ENCODE results near the gene ADCK1. TPM values are rescaled to one million over a fixed set of nuclear protein-coding genes. Genes with fewer than 3 reads are reported as not detected.

ADCK1 gene
- total RNA-seq, 1 experiment from 2014 or later: 19.0 TPM

DNA sequence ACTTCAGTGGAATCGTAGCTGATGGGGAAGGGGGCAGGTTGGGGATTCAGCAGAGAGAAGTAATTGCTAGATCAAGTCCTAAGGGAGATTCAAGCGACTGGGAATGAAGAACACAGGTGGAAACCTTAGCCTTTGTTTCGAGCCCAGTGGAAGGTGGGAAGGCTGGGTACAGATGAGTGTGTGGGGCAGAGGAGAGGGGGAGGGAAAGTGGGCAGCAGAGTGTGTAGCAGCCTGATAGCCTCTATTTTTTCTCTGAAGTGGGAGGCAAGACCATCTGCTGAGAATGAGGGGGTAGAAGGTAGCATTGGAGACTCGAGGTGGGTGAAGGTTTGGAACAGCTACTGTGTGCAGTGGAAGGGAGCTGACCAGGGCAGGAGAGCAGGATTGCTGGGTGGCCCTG is 91.0 kb downstream of the ADCK1 start:
- DNase-seq: no peak
- intact Hi-C loops (cut with micrococcal nuclease; ENCODE audit: unreplicated experiment): no loop called here
- Histone ChIP-seq H3K4me2 (no peak overlapping the region), H3K79me2 (ENCODE audit: low read depth) (no peaks in the 10 kb centered on the region), H3K36me3 (ENCODE audit: low read depth) (no peaks in the 10 kb centered on the region), H4K20me1 (ENCODE audit: insufficient read depth) (no peaks in the 10 kb centered on the region), H3K27ac (no peak overlapping the region), H3K4me3 (no peak overlapping the region), H3F3A (ENCODE audit: insufficient read depth, low read depth) (no peaks in the 10 kb centered on the region), H3K9me3 (ENCODE audit: insufficient read depth, low read depth) (no peaks in the 10 kb centered on the region), H3K4me1 (replicated peaks; ENCODE audit: insufficient read depth) (no peaks in the 10 kb centered on the region), H2AFZ (no peak overlapping the region), H3K9me2 (ENCODE audit: insufficient read depth) (0 out of 2 replicates have a peak, but pooled peaks cover 3% of the 10 kb centered on the region), H3K27me3 (ENCODE audit: insufficient read depth, low read depth) (no peaks in the 10 kb centered on the region)
- no peak for TF ChIP-seq EZH2 (IDR thresholded peaks at IDR 0.05; ENCODE audit: low read depth)
- TF ChIP-seq, protein P1, sequence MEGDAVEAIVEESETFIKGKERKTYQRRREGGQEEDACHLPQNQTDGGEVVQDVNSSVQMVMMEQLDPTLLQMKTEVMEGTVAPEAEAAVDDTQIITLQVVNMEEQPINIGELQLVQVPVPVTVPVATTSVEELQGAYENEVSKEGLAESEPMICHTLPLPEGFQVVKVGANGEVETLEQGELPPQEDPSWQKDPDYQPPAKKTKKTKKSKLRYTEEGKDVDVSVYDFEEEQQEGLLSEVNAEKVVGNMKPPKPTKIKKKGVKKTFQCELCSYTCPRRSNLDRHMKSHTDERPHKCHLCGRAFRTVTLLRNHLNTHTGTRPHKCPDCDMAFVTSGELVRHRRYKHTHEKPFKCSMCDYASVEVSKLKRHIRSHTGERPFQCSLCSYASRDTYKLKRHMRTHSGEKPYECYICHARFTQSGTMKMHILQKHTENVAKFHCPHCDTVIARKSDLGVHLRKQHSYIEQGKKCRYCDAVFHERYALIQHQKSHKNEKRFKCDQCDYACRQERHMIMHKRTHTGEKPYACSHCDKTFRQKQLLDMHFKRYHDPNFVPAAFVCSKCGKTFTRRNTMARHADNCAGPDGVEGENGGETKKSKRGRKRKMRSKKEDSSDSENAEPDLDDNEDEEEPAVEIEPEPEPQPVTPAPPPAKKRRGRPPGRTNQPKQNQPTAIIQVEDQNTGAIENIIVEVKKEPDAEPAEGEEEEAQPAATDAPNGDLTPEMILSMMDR (conservative IDR thresholded peaks at IDR 0.05): no peak
- POLR2A ChIA-PET (ENCODE audit: unreplicated experiment): no interaction called here
- BruUV-seq (replicated peaks): no TSS peak
- CTCF ChIA-PET: no interaction called here

DNA sequence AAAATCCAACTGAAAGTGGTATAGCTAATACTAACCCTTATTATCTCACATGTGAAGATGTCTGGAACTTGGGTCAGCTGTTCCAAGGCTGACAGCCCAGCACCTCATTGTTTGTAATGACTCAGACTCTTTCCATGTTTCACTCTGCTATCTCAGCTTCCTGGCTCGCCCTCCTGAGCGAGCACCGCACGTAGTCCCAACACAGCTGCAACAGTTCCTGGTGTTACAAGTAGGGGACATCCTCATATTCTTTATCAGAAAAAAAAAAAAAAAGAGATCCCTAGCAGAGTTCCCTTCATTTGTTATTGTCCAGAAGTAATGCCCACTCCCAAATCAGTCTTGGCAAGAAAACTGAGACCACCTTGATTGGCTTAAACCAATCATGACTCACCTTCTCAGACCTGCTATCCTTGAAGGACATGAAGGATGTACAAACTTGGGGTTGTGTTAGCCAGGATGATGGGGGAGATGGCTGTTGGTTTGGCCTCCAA is 92.5 kb downstream of the ADCK1 start:
- no peak overlapping the region for H3K4me3 ChIP-seq
- DNase-seq: no peak
- POLR2A ChIA-PET (ENCODE audit: unreplicated experiment): no interaction called here

DNA sequence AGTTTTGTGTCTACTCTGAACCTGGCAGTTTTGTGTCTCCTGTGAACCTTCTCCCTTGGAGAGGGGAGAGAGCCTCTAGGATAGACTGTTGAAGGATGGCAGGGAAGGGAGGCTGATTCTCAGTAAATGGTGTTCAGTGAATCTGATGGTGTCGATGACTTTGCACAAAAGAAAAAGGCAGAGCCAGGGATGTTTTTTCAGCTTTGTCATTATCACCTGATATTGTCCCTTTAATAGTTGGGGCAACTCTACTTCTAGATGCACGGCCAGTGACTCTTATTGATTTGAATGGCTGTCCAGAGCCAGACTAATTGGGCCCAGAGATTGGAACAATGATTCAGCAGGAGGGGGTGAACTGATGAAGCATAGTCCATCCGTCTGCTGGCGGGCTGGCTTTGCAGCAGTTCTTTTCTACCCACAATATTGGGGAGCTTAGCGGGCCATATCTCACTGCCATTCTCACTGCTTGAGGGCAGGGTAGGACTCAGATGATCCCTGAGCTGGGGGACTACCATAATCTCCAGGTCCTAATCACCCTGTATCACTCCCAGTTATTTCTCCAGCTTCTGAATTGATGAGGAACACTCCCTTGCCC is 93.1 kb downstream of the ADCK1 start:
- H3K4me3 ChIP-seq: no peak overlapping the region
- H2AFZ ChIP-seq: no peak overlapping the region
- H3F3A ChIP-seq (ENCODE audit: insufficient read depth, low read depth): no peaks in the 10 kb centered on the region
- no peak for DNase-seq
- BruUV-seq (replicated peaks): no TSS peak
- no peak for TF ChIP-seq EZH2 (IDR thresholded peaks at IDR 0.05; ENCODE audit: low read depth)
- TF ChIP-seq, protein P1 (conservative IDR thresholded peaks at IDR 0.05): no peak
- POLR2A ChIA-PET (ENCODE audit: unreplicated experiment): no interaction called here
- H3K27ac ChIP-seq: no peak overlapping the region
- intact Hi-C loops (cut with micrococcal nuclease; ENCODE audit: unreplicated experiment): no loop called here
- H4K20me1 ChIP-seq (ENCODE audit: insufficient read depth): no peaks in the 10 kb centered on the region
- 0 out of 2 replicates have a peak, but pooled peaks cover 3% of the 10 kb centered on the region for H3K9me2 ChIP-seq (ENCODE audit: insufficient read depth)
- CTCF ChIA-PET: no interaction called here
- no peaks in the 10 kb centered on the region for H3K36me3 ChIP-seq (ENCODE audit: low read depth)
- H3K27me3 ChIP-seq (ENCODE audit: insufficient read depth, low read depth): no peaks in the 10 kb centered on the region
- no peaks in the 10 kb centered on the region for H3K4me1 ChIP-seq (replicated peaks; ENCODE audit: insufficient read depth)
- H3K4me2 ChIP-seq: no peak overlapping the region
- H3K9me3 ChIP-seq (ENCODE audit: insufficient read depth, low read depth): no peaks in the 10 kb centered on the region
- no peaks in the 10 kb centered on the region for H3K79me2 ChIP-seq (ENCODE audit: low read depth)

More for the DNA sequence above, 92.5 kb downstream of the ADCK1 start:
- H4K20me1 ChIP-seq (ENCODE audit: insufficient read depth): no peaks in the 10 kb centered on the region
- no peak overlapping the region for H3K4me2 ChIP-seq
- H3K27ac ChIP-seq: no peak overlapping the region
- no peaks in the 10 kb centered on the region for H3K27me3 ChIP-seq (ENCODE audit: insufficient read depth, low read depth)
- H3K79me2 ChIP-seq (ENCODE audit: low read depth): no peaks in the 10 kb centered on the region
- no peaks in the 10 kb centered on the region for H3K9me3 ChIP-seq (ENCODE audit: insufficient read depth, low read depth)
- CTCF ChIA-PET: no interaction called here
- no peaks in the 10 kb centered on the region for H3F3A ChIP-seq (ENCODE audit: insufficient read depth, low read depth)
- intact Hi-C loops (cut with micrococcal nuclease; ENCODE audit: unreplicated experiment): no loop called here
- H3K36me3 ChIP-seq (ENCODE audit: low read depth): no peaks in the 10 kb centered on the region
- no peaks in the 10 kb centered on the region for H3K4me1 ChIP-seq (replicated peaks; ENCODE audit: insufficient read depth)
- 0 out of 2 replicates have a peak, but pooled peaks cover 3% of the 10 kb centered on the region for H3K9me2 ChIP-seq (ENCODE audit: insufficient read depth)
- BruUV-seq (replicated peaks): no TSS peak
- H2AFZ ChIP-seq: no peak overlapping the region
- TF ChIP-seq, protein P1 (conservative IDR thresholded peaks at IDR 0.05): no peak
- TF ChIP-seq EZH2 (IDR thresholded peaks at IDR 0.05; ENCODE audit: low read depth): no peak

All from PC-9 (cell line).